Activated T-cell treated with anti-CD3 and anti-CD28 coated beads for 24 hours (primary cell): ENCODE results near the gene C8A.

Experiments
- DNase-seq: peaks from one replicate; pipeline ENCODE4 v3.0.0-alpha.2; 2020; ENCODE audit warnings: low read depth

Gene C8A

DNA sequence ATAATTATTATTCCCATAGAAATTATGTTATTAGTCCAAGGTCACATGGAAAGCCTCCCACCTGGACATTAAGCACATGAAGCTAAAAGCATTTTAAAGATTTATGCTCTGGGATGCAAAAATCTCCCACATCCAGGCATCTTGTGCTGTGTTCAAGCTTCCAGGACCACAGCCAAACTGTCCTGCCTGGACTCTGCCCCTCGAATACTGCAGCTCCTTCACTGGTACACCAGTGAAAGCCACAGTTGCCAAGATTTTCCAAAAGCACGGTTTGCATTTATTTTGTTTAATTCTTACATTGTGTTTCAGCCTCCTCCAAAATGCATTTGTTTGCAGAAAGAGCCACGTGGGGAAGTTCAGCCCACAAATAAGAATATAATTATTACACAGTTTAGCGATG, 72.6 kb downstream of the C8A start:
- no peak for DNase-seq

DNA sequence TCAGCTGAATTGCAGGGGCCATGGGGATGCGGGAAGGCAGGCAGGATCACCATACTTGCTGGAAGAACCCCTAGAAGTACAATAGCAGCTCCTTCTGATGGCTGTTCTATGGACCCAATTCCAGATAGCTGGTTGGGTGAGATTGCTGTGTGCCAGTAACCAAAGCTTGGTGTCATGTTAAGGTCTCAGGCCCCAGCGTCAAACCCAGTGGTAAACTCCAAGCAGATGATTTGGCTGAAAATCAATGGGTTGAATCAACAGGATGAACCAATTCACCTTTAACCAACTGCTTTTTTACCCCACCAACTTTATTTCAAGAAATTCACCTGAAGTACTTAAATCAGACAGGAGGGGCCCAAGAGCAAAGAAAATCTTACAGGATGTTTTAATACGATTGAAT, 73.4 kb downstream of the C8A start:
- DNase-seq: no peak

DNA sequence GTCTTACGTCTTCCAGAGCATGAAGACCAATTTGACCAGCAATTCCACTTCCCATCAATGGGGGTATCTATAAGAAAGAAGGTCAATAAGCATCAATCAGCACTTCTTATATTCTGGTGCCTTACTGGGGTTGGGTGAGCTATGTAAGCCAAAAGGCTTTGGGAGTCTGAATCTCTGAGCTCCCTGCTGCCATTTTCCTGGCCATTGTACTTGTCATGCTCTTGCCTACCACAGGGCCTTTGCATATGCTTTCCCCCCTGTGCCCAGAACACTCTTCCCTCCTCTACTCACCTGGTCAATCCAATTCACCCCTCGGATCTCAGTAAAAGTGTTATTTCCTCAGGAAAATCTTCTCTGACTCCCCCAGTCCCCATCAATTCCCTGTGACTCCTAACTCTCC, 74.9 kb downstream of the C8A start:
- no peak for DNase-seq

DNA sequence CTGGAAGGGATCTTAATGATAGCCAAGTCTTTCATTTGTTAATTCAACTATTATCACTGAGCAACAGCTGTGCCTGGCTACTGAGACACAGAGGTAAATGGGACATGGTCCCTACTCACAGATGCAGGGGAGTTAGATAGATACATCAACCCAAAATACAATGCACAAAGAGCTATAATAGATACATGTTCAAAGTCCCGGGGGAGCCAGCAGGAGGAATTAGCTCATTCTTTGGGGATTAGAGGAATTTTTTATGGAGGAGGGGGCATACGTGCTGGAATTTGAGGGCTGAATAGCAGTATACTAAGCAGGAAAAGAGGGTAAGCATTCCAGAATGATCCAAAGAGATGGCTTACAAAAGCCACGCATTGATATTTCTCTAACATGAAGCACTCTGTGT, 76.6 kb downstream of the C8A start:
- no peak for DNase-seq

DNA sequence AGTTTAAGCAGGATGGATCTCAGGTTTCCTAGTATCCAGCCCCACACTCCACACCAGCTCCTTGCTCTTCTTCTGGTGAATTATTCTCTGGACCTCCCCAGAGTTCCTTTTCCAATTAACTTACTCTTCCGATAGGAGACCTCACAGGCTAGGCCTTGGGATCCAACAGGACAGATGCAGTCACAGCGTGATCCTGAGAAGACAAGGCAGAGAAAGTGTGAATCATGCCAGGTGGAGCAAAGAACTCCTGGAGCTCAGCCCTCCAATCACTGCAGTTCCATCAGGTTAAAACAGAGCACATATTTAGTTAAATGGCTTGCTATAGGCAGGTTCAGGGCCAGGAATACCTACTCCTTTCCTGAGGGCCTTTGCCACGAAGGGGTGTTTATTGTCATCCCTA, 77.1 kb downstream of the C8A start:
- no peak for DNase-seq

DNA sequence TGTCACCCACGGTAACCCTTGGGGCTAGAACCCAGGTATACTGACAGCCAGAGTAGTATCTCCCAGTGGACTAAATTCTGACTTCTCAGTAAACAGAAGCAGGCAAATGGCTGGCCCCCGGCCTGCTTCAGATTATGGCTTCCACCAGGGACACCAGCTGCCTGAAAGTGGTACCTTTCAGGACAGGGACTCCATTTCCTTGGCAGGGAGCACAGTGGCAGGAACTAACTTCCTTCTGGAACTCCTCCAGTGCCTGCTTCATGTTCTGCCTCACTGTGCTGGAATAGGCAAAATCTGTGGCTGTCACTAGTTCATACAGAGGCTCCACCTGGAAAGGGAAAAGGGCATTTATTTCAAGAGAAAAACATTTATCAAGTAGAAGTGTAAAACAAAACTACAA, 78.6 kb downstream of the C8A start:
- DNase-seq: no peak

DNA sequence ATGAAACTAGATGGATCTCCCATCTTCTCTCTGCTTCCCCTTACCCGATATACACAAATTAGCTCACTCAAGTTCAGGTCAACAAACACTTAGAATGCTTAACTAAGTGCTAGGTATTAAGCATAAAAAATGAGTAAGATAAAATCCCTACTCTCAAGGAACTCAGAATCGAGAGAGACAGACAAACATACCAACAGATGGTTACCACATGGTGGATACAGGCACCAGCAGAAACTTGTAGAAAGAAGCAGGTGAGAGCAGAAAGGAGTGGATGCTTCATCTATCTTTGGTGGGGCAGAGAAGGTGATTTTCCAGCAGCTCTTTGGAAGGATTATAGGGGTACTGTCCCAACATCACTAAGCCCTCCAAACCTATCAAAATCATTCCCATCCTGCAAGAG, 79.0 kb downstream of the C8A start:
- DNase-seq: no peak

DNA sequence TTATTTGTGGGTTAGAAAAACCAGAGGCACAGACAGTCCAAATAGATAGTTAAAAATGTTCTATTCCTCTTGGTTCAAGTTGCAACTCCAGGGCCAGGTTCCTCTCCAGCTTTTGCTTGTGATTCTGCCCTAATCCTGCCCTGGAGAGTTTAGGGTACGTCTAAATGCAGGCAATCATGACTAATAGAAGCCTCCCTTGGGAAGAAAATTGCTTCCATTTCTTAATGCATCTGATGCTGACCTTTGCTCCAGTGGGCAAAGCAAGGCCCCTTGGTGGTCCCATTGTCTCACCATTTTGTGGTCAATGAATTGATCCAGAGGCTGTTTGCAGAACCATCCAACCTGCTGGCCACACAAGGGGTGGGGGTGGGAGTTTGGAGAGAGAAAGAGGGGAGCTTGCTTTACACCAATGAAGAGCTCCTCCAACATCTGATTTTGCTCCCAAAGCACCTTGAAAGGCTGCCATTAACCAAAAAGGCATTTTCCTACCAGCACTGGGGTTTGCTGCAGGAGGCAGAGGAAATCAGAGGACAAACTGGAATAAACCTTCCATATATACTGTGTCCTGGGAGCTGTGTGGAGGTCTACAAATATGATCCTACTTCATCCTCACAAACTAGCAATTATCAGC, 79.9 kb downstream of the C8A start:
- no peak for DNase-seq

DNA sequence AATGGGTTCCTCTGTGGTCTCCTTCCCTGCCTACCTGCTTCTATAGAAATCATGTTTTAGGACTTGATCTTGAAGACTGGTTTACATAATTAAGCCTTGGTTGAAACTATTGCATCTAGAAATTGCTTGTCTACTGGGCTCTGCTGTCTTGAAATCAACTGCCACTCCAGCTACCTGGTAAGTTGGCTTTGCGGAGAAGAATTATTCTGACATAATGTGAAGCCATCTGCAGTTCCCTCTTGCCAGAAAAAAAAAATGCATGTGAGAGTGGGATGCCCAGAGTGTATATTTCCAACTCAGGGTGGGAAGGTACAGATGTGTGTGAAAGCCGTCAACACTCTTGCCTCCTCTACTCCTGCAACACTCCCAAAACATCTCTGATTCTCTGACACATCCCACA, 84.0 kb downstream of the C8A start:
- DNase-seq: no peak

DNA sequence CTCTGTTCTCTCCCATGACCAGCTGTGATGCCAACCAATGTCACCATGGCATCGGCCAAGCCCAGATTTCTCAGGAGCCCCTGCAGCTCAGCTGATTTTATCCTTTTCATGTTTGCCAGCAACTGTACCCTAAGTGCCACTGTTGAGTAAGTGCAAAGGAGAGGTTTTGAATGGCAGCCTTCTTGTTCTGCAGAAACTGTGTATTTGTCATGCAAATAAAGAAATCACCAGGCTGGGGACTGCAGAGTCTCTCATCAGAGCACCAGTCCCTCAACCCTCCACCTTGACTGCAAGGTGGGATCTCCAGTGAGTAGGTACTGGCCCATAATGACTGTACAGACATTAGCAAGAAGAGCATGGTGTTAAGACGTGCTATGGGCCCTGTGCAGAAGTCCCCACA, 84.6 kb downstream of the C8A start:
- DNase-seq: no peak

DNA sequence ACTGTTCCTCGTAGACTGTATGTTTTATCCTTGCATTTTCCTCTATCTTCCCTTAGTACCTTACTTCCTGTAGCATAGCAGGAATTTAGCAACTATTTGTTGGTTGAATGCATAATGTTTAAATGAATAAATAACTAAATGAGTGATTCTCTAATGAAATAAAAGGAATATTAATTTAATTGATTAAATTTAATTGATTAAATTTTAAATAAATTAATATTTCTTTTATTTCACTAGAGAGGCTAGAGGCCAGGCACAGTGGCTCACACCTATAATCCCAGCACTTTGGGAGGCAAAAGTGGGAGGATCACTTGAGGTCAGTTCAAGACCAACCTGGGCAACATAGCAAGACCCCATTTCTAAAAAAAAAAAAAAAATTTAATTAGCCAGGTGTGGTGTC, 85.4 kb downstream of the C8A start:
- no peak for DNase-seq

DNA sequence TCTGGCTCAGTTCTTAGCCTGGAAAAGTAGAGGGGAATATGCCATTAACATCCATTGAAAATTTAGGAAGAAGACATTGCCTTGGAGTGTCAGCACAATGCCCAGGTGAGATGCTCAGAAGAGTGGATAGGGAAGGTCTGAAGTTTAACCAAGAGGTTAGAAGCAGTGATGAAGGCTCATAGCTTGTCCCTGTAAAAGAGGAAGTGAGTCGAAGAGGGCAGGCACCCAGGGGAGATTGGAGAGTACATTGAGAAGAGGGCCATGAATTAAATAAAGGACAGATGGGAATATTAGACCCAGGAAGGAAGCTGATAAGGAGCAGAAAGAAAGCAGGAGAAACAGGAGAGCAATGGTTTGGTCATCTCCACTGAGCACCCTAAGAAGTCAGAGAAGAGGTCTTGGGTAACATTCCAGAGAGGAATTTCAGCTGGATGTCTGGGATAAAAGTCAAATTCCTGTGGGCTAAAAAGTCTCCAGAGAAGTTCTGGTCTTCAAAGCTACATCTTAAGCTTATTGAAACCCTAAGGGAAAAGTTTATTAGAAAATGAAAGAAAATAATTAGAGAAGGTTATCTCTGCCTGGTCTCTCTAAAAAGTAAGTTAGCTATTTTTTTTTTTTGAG, 93.9 kb downstream of the C8A start:
- DNase-seq: no peak

DNA sequence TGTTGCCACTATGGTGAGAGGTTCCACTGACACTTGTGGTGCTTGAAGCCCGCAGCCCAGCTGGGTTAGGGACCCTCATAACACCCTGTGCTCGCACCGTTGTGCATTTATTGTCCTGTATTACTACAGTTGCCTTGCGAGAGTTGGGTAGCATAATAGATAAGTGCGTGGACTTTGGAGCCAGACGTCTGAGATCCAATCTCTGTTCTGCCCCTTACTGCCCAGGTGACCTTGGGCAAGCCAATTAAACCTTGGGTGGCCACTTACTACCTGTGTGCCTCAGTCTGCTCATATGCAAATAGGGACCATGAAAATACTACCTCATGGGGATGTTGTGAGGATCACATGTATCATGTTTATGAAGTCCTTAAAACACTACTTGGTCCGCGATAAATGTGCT, 97.9 kb downstream of the C8A start:
- no peak for DNase-seq

DNA sequence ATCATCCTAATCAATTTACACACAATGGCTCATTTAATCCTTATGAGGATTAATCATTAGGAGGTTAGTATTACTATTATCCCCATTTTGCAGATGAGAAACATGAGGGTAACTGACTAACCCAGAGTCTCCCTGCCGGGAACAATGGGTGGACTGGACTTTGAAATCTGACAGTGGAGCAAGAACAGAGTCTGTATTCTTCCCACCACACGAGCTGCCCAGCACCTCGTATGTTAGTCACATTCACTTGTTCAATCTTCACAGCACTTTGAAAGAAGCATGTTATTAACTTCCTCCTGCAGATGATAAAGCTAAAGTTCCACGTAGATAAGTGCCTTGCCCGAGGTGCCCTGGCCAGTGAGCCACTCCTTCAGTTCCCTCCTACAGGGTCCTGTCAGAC, 98.8 kb downstream of the C8A start:
- DNase-seq: no peak

DNA sequence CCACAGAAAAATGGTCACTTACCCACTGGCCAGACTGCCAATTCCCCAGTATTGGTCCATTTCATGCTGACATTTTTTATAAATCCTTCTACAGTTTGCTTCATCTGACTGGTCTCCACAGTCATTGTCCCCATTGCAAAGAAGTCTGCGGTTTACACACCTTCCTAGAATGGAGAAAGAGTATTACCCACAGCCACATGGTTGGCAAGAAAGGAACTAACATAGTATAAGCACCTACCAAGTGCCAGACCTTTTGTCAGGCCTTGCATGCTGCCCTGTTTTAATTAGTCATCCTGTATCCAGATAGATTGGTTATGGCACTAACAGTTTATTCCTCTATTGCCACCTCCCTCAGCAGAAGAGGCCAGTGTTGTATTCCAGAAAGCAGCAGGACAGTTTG, 100.1 kb downstream of the C8A start:
- no peak for DNase-seq

DNA sequence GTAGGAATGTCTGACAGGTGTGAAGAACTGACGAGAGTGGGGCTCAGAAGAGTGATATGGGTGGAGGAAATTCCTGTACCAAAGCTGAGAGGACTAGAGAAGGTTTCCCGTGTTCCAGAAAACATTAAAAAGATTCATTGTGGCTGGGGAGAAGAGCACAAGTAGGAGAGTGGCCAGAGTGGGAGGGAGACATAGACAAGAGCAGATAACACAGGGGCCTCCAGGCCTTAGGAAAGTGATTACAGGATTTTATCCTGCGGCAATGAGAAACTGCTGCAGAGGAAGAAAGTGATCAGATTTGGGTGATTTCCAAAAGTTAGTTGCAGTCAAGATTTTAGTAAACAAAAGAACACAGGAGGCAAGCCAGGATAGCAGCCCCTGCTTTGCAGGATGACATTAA, 103.3 kb downstream of the C8A start:
- no peak for DNase-seq

DNA sequence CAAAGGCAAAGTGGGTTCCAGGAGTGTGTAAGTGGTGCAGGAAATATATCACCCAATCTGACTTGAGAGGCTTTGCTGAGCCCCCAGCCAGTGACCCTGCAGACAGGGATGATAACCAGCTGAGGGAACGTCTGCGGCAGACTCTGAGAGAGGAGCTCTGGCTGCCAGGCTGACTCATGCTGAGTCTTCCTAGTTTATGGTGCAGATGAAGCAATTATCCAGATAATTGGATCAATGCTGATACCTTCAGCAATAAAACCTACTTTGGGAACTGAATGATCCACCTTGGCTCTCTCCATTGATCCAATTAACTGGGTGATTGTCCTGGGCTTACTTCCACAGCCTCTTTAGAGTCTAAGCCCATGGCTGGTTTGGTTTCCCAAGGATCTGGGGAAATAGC, 103.9 kb downstream of the C8A start:
- DNase-seq: no peak

DNA sequence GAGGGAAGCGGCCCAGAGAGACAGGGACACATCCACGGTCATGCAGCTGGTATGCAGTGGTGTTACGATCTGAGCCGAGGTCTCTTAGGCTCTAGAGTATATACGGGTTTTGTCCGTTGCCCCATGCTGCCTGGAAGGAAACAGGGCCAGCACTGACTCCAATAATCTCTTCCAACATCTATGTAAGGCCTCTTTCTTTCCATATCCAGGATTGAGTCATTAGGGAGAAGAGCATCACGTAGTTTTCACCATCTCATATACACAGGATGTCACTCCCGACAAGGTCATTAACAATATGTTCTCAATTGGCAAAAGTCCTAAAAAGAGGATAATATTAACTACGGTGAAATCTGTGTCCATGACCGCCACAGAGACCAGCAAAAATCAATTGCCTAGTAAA, 106.8 kb downstream of the C8A start:
- DNase-seq: no peak

DNA sequence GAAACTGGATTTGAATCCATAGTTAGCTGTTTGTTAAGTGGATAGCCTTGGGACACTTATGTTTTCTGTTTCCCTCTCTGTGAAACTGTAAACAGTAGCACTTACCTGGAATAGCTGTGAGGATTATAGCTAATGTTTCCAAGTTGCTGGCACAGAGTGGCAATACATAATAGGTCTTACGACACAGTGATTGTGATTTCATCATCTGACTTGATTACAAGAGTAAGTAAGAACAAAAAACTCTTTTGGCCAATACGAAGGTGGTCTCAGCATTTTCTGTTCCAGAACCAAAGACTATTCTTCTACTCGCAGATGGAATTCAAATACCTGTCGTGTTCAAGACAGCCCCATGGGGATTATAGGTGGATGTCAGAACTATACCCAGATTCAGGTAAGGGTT, 109.1 kb downstream of the C8A start:
- DNase-seq: no peak

DNA sequence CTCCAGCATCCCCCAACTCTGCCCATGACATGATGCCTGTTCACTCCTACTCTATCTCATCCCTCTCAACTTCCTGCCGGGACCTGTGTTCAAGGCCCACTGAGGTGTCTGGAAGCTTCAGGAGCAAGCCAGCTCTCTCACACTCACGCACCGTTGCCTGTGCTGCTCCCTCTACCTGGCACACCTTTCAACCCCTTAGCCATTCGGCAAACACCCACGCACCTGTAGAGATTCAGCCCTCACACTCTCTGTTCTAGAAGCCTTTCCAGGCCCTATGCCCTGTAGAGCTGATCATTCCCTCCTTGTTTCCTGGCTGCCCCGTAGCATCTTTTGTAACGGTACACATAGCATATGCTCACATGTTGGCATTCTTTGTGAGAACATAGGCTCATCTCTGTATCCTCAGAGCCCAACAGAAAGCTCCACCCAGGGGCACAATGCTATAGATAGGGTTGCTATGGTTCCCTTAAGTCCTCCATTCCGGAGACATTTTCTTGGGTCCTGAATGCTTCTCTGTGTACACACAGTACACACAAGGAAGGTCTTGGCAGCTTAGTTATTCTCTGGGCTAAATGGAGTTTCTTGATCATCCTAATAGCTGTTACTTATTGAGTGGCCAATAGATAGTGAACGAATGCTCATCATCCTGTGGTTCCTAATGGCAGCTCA, 109.9 kb downstream of the C8A start:
- DNase-seq: no peak

DNA sequence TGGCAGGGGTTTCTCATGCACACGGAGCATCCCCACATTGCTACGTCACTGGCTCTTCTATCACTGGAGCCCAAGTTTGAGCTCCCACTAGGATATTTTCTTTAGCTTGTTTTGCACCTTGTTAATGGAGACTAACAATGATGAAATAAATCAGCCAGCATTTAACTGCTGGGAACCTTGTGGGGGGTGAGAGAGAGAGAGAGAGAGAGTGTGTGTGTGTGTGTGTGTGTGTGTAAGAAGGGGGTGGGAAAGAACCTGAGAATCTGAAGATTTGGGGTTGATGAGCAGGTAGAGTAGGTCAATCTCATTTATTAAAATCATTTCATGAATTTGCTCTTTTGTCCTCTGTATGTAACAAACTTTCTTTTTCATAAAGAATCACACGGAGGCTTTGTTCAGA, 110.6 kb downstream of the C8A start:
- no peak for DNase-seq

DNA sequence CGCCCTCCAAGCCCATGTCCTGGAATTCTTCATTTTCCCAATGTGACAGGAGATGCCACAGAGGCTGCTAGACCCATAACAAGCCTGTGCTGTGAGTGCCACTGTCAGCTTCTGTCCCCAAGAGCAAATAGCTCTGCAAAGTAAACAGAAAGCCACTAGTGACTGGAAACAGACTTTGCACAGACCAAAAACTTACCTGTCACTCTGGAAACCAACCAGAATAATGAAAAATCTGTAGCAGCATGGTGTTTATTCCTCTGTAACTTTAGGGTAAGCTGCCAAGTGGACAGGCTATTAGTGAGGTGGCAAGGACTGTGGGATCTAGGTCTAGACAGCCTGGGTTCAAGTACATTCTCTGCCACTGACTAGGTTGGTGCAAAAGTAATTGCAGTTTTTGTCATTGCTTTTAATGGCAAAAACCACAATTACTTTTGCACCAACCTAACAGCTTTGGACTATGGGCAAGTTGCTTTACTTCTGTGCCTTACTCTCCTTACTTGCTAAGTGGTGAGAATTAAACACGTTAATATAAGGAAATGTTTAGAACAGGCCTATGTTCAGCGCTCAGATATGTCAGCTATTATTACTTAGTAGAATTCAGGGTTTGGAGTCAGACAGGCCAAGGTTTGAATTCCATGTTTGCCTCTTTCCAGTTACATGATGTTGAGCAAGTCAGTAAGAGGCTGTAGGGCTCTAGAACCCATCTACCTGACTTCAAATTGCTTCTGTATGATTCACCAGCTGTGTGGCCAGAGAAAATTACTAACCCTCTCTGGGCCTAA, 111.5 kb downstream of the C8A start, which contains the start of gene C8B:
TSS of gene C8B (minus strand) at position 100 of the 782 bp plus-strand sequence. CDS start at position 33, 67 bp downstream.
- no peak for DNase-seq

DNA sequence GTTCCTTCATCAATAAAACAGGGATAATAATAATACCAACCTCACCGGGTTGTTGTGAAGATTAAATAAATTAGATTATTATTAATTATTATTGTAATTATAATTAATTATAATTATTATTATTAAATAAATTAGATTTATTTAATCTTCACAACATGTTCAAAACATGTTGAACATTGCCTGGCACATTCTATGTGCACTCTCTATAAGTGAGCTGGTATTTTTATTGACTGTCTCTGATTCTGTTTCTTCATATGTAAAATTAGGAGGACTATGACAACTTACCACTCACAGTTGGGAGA, 112.1 kb downstream of the C8A start:
- no peak for DNase-seq
